ENCODE measurements around the gene LRFN3.

- TF ChIP-seq CTCF (IDR thresholded peaks at IDR 0.05) (no peak), POLR2A (IDR thresholded peaks at IDR 0.05) (no peak)
Measured at GRCh38 chr19:35978832-35979365, 42.7 kb downstream of the LRFN3 start.

Data from Peyer's patch (tissue), 4 donors.